Mucosa of stomach (tissue), 1 donor: ENCODE data around the gene ZNF692.

ENCODE experiments used
- H3K27me3 ChIP-seq: one replicate; pipeline ENCODE4 v1.7.0; 2013; ENCODE audit warnings: mild to moderate bottlenecking, low read length; ENCODE audit not compliant: control insufficient read depth, insufficient read depth
- H3K36me3 ChIP-seq: one replicate; pipeline ENCODE4 v1.7.0; 2013; ENCODE audit warnings: low read length; ENCODE audit not compliant: control insufficient read depth, insufficient read depth
- H3K4me1 ChIP-seq: one replicate; pipeline ENCODE4 v1.7.0; 2013; ENCODE audit warnings: mild to moderate bottlenecking, low read length; ENCODE audit not compliant: control insufficient read depth, insufficient read depth
- H3K4me3 ChIP-seq: one replicate; pipeline ENCODE4 v1.7.0; 2013; ENCODE audit warnings: low read length
- H3K9ac ChIP-seq: one replicate; pipeline ENCODE4 v1.7.0; 2013; ENCODE audit warnings: mild to moderate bottlenecking, low read length, moderate library complexity
- H3K9me3 ChIP-seq: one replicate; pipeline ENCODE4 v1.7.0; 2013; ENCODE audit warnings: mild to moderate bottlenecking, low read length, moderate library complexity; ENCODE audit not compliant: control insufficient read depth
- donor health status: Pancreatic carcinoma.

Gene ZNF692

GRCh38 chr1:248825909-248826760 is 32.8 kb downstream of the ZNF692 start, which contains the start of gene SH3BP5L:
Gene SH3BP5L, minus strand, starts transcription at chr1:248825915. Its CDS starts 980 bp downstream, at chr1:248824935.
- H3K9ac ChIP-seq: peak within 1 kb of the TSS; percentile 94
- H3K4me1 ChIP-seq: peaks cover 36% of the 10 kb centered on the region

DNA sequence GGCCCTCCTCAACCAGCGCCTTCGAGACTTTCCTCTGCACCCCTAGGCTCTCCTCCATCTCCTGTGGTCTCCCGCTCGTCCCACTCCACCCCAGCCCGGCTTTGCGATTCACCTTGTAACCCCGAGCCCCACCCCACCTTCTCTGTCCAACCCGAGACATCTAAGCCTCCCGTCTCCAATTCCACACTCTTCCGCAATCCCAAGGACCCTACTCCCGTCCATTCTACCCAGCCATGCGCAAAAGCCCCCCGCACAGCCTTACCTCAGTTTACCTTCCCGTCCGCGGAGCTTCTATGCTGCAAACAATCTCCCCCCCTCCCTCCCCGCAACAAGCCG is 33.3 kb downstream of the ZNF692 start:
- Histone ChIP-seq H3K36me3 (no peaks in the 10 kb centered on the region), H3K9ac (peak overlapping the region; percentile 94), H3K9me3 (no peaks in the 10 kb centered on the region), H3K4me3 (peak overlapping the region; percentile 99), H3K4me1 (peaks cover 42% of the 10 kb centered on the region), H3K27me3 (no peaks in the 10 kb centered on the region)

More at GRCh38 chr1:248825909-248826760, 32.8 kb downstream of the ZNF692 start, which contains the start of gene SH3BP5L:
- Histone ChIP-seq H3K27me3 (no peaks in the 10 kb centered on the region), H3K9me3 (no peaks in the 10 kb centered on the region), H3K36me3 (no peaks in the 10 kb centered on the region), H3K4me3 (peak within 1 kb of the TSS; percentile 99)

DNA sequence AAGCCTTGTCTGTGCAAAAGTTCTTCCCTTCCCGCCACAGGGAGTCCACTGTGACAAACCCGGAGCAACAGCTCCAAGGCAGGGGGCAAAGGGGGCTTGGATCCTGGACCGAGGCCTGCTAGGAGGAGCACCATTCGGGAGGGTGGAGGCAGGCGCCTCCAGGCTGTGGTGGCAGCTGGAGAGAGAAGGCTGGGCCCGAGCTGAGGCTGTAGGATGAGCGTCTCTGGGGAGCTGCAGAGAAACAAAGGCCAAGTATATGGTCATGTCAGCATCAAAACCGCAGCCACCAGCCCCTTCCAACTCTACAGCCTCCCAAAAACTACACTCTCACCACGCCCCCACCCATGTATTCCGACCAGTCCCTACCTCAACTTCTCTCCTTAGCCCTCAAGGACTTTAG is 33.7 kb downstream of the ZNF692 start:
- Histone ChIP-seq H3K36me3 (no peaks in the 10 kb centered on the region), H3K9me3 (no peaks in the 10 kb centered on the region), H3K4me1 (peaks cover 43% of the 10 kb centered on the region), H3K4me3 (peak overlapping the region; percentile 99), H3K27me3 (no peaks in the 10 kb centered on the region), H3K9ac (peak overlapping the region; percentile 94)

DNA sequence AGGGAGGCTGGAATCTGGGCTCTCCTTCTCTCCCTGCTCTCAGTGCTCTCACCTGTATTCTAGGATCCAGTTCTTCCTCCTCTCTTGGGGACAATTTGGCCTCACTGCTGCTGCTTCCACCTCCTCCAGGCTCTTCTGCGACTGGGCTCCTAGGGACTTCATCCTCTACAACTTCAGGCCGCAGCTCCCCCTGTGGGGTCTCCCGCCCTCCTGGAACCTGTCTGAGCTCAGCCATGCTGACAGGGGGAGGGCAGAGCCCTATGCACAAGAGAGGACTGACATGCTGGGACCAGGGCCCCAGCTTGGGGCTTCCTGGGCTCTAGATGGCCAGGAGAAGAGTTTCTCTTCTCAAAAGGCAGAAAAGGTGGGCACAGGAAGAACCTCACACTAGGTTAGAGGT is 34.2 kb downstream of the ZNF692 start:
- no peaks in the 10 kb centered on the region for H3K36me3 ChIP-seq
- peak overlapping the region; percentile 94 for H3K9ac ChIP-seq
- H3K9me3 ChIP-seq: no peaks in the 10 kb centered on the region
- no peak overlapping the region for H3K4me3 ChIP-seq
- H3K27me3 ChIP-seq: no peaks in the 10 kb centered on the region
- H3K4me1 ChIP-seq: peaks cover 43% of the 10 kb centered on the region

- Histone ChIP-seq H3K27me3 (no peaks in the 10 kb centered on the region), H3K36me3 (no peaks in the 10 kb centered on the region), H3K4me3 (no peak overlapping the region), H3K9ac (no peak overlapping the region), H3K4me1 (peaks cover 43% of the 10 kb centered on the region), H3K9me3 (no peaks in the 10 kb centered on the region)
These were observed 34.6 kb downstream of the ZNF692 start for GRCh38 chr1:248824301-248824700.

GRCh38 chr1:248823517-248824001 is 35.3 kb downstream of the ZNF692 start:
- H3K4me3 ChIP-seq: no peak overlapping the region
- H3K9me3 ChIP-seq: no peaks in the 10 kb centered on the region
- H3K27me3 ChIP-seq: no peaks in the 10 kb centered on the region
- no peaks in the 10 kb centered on the region for H3K36me3 ChIP-seq
- H3K9ac ChIP-seq: no peak overlapping the region
- peaks cover 43% of the 10 kb centered on the region for H3K4me1 ChIP-seq

GRCh38 chr1:248822148-248823032 is 36.5 kb downstream of the ZNF692 start:
- no peaks in the 10 kb centered on the region for H3K27me3 ChIP-seq
- H3K9me3 ChIP-seq: no peaks in the 10 kb centered on the region
- H3K36me3 ChIP-seq: no peaks in the 10 kb centered on the region
- H3K4me1 ChIP-seq: peaks cover 41% of the 10 kb centered on the region
- no peak overlapping the region for H3K9ac ChIP-seq
- no peak overlapping the region for H3K4me3 ChIP-seq

GRCh38 chr1:248821641-248822040 is 37.2 kb downstream of the ZNF692 start:
- H3K36me3 ChIP-seq: no peaks in the 10 kb centered on the region
- no peak overlapping the region for H3K4me3 ChIP-seq
- no peaks in the 10 kb centered on the region for H3K27me3 ChIP-seq
- H3K9me3 ChIP-seq: no peaks in the 10 kb centered on the region
- no peak overlapping the region for H3K9ac ChIP-seq
- H3K4me1 ChIP-seq: peaks cover 34% of the 10 kb centered on the region

GRCh38 chr1:248821101-248821500 is 37.8 kb downstream of the ZNF692 start:
- no peak overlapping the region for H3K4me3 ChIP-seq

GRCh38 chr1:248820041-248820585 is 38.8 kb downstream of the ZNF692 start:
- Histone ChIP-seq H3K4me3 (no peak overlapping the region), H3K9me3 (no peaks in the 10 kb centered on the region), H3K27me3 (no peaks in the 10 kb centered on the region), H3K36me3 (no peaks in the 10 kb centered on the region), H3K9ac (no peak overlapping the region), H3K4me1 (peaks cover 32% of the 10 kb centered on the region)

More at GRCh38 chr1:248821101-248821500, 37.8 kb downstream of the ZNF692 start:
- no peaks in the 10 kb centered on the region for H3K36me3 ChIP-seq
- no peak overlapping the region for H3K9ac ChIP-seq
- no peaks in the 10 kb centered on the region for H3K27me3 ChIP-seq
- peaks cover 34% of the 10 kb centered on the region for H3K4me1 ChIP-seq
- no peaks in the 10 kb centered on the region for H3K9me3 ChIP-seq

GRCh38 chr1:248818505-248819374 is 40.1 kb downstream of the ZNF692 start:
- H3K4me1 ChIP-seq: peaks cover 19% of the 10 kb centered on the region
- H3K27me3 ChIP-seq: no peaks in the 10 kb centered on the region
- H3K9me3 ChIP-seq: no peaks in the 10 kb centered on the region
- no peak overlapping the region for H3K9ac ChIP-seq
- H3K36me3 ChIP-seq: peaks cover 5% of the 10 kb centered on the region
- no peak overlapping the region for H3K4me3 ChIP-seq
